ENCODE measurements around the gene NOTCH2.
"Not testable (repeated sequence)": the region's sequence is repeated elsewhere in the genome, so short reads cannot be mapped to it uniquely, and the experiment has no call there.

The NOTCH2 gene

GRCh38 chr1:120069067-120069919, at the start of gene NOTCH2:
NOTCH2 (minus strand) TSS chr1:120069662; CDS start chr1:120069406, 256 bp downstream.
- DNase-seq (ENCODE audit: insufficient read length, low spot score); FAIRE-seq: not testable (repeated sequence)

GRCh38 chr1:120117371-120118177, 48.1 kb upstream of the NOTCH2 start:
- FAIRE-seq: peak; percentile 70
- DNase-seq (ENCODE audit: insufficient read length, low spot score): not testable (repeated sequence)

GRCh38 chr1:120116094-120116493, 46.6 kb upstream of the NOTCH2 start:
- not testable (repeated sequence) for DNase-seq (ENCODE audit: insufficient read length, low spot score); FAIRE-seq

GRCh38 chr1:120113134-120113533, 43.7 kb upstream of the NOTCH2 start:
- FAIRE-seq; DNase-seq (ENCODE audit: insufficient read length, low spot score): not testable (repeated sequence)

- not testable (repeated sequence) for DNase-seq (ENCODE audit: insufficient read length, low spot score)
- peak; percentile 33 for FAIRE-seq
These were observed 42.8 kb upstream of the NOTCH2 start for GRCh38 chr1:120112212-120112611.

- not testable (repeated sequence) for DNase-seq (ENCODE audit: insufficient read length, low spot score)
- peak; percentile 45 for FAIRE-seq
These were observed 42.3 kb upstream of the NOTCH2 start for GRCh38 chr1:120111771-120112170.

- not testable (repeated sequence) for FAIRE-seq; DNase-seq (ENCODE audit: insufficient read length, low spot score)
These were observed 41.5 kb upstream of the NOTCH2 start for GRCh38 chr1:120111008-120111407.

- not testable (repeated sequence) for DNase-seq (ENCODE audit: insufficient read length, low spot score)
These were observed 40.2 kb upstream of the NOTCH2 start for GRCh38 chr1:120109656-120110055.

GRCh38 chr1:120109180-120109579, 39.7 kb upstream of the NOTCH2 start:
- not testable (repeated sequence) for FAIRE-seq; DNase-seq (ENCODE audit: insufficient read length, low spot score)

More at GRCh38 chr1:120109656-120110055, 40.2 kb upstream of the NOTCH2 start:
- not testable (repeated sequence) for FAIRE-seq

GRCh38 chr1:120105288-120105687, 35.8 kb upstream of the NOTCH2 start:
- not testable (repeated sequence) for FAIRE-seq; DNase-seq (ENCODE audit: insufficient read length, low spot score)

- not testable (repeated sequence) for FAIRE-seq
These were observed 34.3 kb upstream of the NOTCH2 start for GRCh38 chr1:120103768-120104167.

GRCh38 chr1:120101593-120101992, 32.1 kb upstream of the NOTCH2 start:
- FAIRE-seq; DNase-seq (ENCODE audit: insufficient read length, low spot score): not testable (repeated sequence)

More at GRCh38 chr1:120103768-120104167, 34.3 kb upstream of the NOTCH2 start:
- not testable (repeated sequence) for DNase-seq (ENCODE audit: insufficient read length, low spot score)

- DNase-seq (ENCODE audit: insufficient read length, low spot score); FAIRE-seq: not testable (repeated sequence)
These were observed 31.1 kb upstream of the NOTCH2 start for GRCh38 chr1:120100590-120100989.

GRCh38 chr1:120098986-120099759, 29.7 kb upstream of the NOTCH2 start:
- not testable (repeated sequence) for DNase-seq (ENCODE audit: insufficient read length, low spot score); FAIRE-seq

GRCh38 chr1:120096981-120097545, 27.6 kb upstream of the NOTCH2 start:
- FAIRE-seq: not testable (repeated sequence)

GRCh38 chr1:120093548-120094181, 24.2 kb upstream of the NOTCH2 start:
- DNase-seq (ENCODE audit: insufficient read length, low spot score); FAIRE-seq: not testable (repeated sequence)

More at GRCh38 chr1:120096981-120097545, 27.6 kb upstream of the NOTCH2 start:
- not testable (repeated sequence) for DNase-seq (ENCODE audit: insufficient read length, low spot score)

- FAIRE-seq; DNase-seq (ENCODE audit: insufficient read length, low spot score): not testable (repeated sequence)
These were observed 23.1 kb upstream of the NOTCH2 start for GRCh38 chr1:120092232-120093218.

GRCh38 chr1:120090830-120091229, 21.4 kb upstream of the NOTCH2 start:
- not testable (repeated sequence) for DNase-seq (ENCODE audit: insufficient read length, low spot score)
- peak; percentile 65 for FAIRE-seq
